CD4-positive, alpha-beta T cell treated with Interferon alpha-2 for 1 hour (primary cell): ENCODE results near the gene AADACL3.

Source experiments
- DNase-seq, 2 donors: peaks; one replicate each; pipeline ENCODE4 v3.0.0-alpha.2; 2020 to 2022

Gene AADACL3

DNA sequence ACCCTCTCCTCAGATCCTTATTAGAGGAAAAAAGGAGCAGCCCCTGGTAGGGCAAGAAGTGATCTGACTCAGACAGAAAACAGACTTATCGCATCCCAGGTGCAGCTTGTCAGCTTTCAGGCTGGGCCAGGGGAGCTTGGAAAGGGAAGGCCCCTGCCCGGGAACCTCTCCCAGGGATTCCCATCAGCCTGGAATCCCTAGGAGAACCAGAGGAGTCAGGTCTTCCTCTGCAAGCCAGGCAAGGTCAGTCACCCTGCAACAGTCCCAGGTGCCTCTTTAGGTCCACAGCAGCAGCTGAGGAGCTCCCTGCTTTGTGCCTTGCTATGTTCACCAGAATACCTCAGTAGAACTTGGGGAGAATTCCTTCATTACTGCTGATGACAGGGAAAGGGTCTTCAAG, 54.7 kb downstream of the AADACL3 start:
- no peak for DNase-seq

DNA sequence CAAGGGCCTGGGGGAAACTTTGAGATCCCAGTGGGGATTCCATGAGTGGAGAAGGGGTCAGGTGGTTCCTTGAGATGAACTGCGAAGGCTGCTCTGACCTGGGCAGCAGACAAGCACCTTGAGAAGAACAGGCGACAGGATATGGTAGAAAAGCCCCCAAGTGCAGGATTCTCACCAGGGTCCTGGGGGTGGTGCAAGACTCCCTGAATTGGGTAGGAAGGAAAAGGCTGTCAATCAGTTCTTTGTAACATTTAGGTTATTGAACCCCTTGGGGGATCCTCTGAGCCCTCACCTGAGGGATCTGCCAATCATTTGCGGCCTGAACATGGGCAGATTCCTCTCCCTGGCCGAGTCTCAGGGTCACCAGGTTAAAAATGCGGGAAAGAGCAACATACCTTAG, 55.3 kb downstream of the AADACL3 start:
- no peak for DNase-seq

DNA sequence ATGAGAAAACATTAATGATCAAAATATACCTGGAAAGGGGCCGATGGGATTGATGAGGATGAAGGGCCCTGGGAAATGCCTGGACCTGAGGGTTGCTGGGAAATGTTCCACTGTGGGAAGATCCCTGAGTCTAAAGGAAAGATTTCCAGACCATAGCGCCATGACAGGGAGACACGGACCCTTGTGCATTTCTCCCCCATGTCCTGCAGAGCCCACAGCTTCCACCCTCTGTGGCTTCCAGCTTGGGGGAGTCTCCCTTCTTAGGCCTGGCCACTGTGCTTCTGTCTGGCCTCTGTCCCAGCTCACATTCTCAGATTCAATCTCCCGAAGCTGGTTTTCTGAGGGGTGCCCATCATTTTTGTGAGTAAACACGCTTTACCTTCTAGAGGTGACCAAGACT, 56.6 kb downstream of the AADACL3 start:
- no peak for DNase-seq

DNA sequence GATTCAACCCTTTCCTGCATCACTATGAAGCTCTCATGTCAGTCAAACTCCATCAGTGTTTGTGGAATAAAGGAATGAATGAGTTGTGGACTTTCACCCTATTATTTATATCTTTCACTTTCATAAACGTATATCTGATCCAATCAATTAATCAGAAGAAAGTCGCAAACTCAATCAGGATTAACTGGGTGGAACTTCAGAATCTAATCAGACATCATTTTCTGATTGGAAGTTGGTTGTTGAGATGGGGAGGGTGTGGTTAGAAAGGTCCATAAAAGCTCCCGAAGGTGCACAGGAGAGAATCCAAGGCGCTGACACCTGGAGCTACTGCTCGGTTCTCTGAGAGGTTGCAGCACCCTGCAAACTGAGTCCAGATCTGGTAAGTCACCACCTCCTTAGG, 57.5 kb downstream of the AADACL3 start, which contains the start of gene PRAMEF12:
TSS of gene PRAMEF12 (plus strand) at position 301 of the 400 bp plus-strand sequence. CDS start 1,130 bp downstream, outside the sequence.
- no peak for DNase-seq

DNA sequence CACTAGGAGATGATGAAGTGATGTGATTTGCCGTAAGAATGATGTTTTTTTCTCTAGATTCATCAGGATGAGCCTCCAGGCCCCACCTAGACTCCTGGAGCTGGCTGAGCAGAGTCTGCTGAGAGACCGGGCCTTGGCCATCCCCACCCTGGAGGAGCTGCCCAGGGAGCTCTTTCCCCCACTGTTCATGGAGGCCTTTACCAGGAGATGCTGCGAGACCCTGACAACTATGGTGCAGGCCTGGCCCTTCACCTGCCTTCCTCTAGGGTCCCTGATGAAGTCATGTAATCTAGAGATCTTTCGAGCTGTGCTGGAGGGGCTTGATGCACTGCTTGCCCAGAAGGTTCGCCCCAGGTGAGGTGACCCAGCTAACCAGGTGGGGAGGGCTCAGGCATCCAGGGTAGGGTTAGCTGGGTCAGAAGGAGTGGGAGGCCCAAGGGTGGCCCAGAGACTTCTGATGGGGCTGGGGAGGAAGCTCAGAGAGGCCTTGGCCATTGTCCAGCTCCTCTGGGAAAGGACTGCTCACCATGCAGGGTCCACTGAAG, 59.0 kb downstream of the AADACL3 start:
- no peak for DNase-seq

DNA sequence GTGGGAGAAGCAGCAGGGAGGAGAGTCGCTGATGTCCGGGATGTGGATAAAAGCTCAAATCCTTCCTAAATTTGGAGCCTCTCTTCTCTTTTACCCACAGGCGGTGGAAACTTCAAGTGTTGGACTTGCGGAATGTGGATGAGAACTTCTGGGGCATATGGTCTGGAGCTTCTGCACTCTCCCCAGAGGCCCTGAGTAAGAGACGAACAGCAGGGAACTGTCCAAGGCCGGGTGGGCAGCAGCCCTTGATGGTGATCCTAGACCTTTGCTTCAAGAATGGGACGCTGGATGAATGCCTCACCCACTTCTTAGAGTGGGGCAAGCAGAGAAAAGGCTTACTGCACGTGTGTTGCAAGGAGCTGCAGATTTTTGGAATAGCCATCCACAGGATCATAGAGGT, 59.5 kb downstream of the AADACL3 start:
- DNase-seq = no peak

DNA sequence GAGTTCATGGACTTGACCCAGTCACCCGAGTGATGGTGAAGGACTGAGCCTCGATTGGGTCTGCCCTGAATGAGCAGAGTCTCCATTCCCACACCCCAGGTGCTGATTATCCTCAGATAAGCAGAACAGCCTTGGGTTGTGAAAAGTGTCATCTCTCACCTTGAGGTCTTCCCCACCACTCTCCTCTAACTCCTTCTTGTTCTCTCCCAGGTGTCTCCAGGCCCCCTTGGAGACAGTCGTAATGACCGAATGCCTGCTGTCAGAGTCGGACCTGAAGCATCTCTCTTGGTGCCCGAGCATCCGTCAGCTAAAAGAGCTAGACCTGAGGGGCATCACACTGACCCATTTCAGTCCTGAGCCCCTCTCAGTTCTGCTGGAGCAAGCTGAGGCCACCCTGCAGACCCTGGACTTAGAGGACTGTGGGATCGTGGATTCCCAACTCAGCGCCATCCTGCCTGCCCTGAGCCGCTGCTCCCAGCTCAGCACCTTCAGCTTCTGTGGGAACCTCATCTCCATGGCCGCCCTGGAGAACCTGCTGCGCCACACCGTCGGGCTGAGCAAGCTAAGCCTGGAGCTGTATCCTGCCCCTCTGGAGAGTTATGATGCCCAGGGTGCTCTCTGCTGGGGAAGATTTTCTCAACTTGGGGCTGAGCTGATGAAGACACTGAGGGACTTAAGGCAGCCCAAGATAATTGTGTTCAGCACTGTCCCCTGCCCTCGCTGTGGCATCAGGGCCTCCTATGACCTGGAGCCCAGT, 61.1 kb downstream of the AADACL3 start:
- DNase-seq = no peak
